Measurements from ENCODE around the gene TNKS2.
"Not testable (repeated sequence)": the region's sequence is repeated elsewhere in the genome, so short reads cannot be mapped to it uniquely, and the experiment has no call there.

The TNKS2 gene

DNA sequence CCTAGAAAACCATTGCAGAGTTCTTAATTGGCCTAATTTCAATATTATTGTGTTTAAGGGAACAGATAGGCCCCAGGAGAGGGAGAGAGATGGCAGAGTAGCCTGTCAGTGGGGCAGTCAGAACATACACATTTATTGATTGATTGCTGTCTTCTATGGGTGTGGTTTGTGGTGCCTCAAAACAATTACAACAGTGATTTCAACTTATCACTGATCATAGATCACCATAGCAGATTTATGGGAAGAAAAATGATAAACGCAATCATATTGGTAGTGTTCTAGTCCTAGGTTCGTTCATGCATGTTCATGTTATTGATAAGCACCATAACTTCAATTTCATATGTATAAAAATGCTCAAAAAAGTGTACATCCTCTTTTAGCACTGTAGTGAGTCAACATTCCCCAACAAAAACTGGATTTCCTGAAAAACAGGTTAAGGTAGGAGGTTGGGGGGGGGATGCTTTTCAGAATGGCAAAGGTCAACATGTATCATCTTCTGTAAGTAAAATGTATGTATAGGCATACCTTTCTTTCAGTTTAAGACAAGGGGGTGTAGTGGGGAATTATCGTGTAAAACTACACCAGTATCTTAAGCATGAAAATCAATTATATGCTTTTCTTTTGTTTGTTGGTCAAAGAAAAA is 1.1 kb upstream of the TNKS2 start:
- no peak for DNase-seq

DNA sequence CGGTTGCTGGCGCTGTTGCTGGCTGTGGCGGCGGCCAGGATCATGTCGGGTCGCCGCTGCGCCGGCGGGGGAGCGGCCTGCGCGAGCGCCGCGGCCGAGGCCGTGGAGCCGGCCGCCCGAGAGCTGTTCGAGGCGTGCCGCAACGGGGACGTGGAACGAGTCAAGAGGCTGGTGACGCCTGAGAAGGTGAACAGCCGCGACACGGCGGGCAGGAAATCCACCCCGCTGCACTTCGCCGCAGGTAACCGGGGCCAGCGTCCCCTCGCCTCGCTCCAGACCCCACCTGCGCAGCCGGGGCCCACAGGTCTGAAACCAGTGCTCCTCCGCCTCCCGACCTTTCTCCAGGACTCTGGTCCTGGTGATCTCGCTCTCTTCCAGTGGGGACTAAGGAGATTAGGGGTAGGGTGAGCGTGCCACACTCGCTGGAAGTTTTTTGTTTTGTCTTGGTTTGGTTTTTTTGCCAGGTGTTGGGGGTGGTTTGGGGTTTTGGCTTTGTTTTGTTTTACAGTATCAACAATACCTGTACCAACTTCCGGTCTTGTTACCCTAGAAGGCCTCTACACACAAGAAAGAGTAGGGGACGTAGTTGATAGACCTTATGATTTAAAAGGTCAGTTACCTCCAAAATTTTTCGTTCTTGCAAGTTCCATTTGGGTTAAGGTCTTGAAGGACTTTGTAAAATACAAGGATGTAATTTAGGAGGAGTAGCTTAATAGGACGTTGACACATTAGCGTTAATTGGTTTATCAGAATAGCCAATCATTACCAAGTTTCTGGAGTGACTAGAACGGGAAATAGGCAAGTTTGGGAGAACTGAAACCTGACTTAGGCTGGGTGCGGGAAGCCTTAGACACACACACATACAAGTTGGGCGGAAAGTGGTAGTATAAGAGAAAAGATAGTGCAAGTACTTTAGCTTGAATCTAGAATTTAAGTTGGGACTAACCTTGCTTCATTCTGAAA is 704 bp downstream of the TNKS2 start:
- DNase-seq: no peak

DNA sequence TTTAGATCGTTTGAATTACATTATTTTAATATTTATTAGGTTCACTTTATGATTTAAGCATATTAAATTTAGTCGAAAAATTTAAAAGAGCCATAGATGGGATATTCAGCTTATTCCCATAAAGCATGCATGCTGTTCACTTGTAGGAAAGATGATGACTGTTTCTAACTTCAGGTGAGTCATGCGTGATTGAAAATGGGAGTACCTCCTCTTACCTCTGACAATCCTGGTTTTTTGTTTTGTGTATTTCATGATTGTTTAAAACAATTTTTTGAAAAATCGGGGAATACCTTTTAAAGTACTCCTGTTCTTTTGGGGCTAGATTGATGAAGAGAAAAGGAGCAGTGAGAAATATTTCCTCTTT is 1.4 kb downstream of the TNKS2 start:
- DNase-seq: no peak

DNA sequence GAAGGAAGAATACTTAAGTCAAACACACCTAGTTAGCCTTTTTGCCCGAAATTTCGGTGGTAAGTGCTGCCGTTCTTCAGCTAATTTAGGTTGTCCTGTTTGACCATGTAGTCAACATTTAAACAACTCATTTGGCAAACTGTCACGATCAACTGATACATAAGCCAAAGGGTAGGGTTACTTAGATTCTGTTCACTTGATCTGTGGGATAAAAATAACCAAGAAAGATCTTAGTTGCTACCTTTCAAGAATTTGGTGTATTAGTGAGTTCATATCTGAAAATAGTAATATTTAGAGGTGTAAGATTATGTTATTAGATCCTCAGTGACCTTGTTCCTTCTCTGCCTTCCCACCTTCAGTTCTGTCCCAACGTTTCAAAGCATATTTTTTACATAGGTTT is 2.0 kb downstream of the TNKS2 start:
- no peak for DNase-seq

DNA sequence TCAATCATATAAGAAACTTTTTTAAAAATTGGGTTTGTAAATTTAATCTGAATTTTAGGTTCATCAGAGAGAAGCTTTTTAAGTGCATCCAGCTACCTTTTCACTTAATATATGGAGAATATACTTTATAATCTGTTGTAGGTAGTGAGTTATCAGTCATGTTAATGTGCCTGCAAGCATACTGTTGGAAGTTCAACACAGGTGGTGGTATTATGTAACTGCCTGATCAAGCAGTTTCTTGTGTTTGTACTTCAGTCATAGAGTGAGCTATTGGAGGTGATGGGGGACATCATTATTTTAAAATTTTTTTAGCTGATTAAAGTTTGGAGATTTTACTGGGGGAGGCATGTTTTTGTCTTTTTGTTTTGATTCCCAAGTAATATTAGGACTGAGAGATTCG is 2.5 kb downstream of the TNKS2 start:
- no peak for DNase-seq

DNA sequence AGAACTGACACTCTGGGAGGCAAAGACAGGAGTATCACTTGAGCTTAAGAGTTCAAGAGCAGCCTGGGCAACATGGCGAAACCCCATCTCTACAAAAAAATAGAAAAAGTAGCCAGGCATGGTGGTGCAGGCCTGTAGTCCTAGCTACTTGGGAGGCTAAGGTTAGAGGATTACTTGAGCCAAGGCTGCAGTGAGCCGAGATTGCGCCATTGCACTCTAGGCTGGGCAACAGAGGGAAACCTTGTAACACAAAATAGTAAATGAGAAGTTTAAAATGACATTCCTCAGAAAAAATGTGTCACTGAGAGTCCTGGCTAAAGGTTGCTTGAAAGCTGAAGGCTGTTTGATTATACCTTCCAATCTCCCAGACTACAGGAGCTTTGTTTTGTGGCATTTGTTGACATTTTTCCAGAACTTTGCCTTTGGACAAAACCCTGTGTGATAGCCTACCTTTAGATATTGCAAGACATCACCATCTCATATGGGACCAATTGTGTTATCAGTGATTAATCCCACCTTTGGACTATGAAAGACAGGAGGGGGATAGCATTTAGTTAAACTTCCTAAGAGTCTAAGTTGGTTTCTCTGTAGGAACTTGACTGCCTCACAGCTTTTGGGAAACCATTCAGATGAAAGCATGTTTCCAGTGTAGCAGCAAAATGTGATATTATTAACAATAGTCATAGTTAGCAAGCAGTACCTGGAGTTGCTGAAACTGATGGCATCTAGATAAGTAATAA is 5.3 kb downstream of the TNKS2 start:
- no peak for DNase-seq

DNA sequence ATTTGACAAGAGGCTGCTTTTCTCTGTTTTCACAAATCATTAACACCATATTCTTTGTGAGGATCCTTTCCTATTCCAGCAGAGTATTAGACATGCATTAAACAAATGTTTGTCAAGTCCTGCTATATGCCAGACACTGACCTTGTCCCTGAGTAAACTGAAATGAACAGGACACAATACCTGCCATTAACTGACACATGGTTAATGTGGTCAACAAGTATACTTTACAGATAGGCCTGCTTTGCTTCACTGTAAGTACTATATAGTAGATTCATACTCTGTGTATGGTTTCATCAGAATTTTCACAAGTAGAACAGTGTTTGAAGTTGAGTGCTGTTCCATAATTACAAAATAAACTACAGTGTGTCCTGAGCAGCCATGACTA is 5.9 kb downstream of the TNKS2 start:
- no peak for DNase-seq

DNA sequence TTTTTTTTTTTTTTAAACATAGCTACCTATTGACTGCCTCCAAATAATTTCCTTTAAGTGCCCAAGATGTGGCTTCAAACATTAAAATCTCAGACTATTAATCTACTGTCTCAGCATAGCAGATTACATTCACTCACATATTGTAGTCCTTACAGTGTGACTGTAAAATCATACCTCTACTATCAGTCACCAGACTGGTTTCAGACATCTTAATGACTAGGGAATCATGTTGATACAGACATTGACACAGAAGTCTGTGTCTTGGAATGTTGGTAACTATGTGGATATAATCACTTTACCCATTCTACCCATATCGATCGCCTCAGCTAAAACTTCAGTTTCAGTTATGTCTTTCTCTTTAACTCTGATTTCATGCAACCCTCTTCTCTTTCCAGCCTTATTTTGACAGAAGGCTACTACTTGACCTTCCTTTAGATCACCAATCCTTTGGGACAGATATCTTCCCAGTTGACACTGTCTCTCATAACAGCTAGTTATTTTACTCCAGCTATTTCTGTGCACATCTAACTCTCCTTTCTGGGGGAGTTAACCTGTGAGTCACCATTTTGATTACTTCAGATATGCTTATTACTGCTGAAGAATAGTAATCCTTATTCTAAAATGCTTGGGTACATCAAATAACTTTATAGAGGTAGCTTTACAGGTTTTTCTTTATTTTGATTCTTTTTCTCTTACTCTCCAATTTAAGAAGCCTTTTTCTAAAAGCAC is 7.0 kb downstream of the TNKS2 start:
- no peak for DNase-seq

DNA sequence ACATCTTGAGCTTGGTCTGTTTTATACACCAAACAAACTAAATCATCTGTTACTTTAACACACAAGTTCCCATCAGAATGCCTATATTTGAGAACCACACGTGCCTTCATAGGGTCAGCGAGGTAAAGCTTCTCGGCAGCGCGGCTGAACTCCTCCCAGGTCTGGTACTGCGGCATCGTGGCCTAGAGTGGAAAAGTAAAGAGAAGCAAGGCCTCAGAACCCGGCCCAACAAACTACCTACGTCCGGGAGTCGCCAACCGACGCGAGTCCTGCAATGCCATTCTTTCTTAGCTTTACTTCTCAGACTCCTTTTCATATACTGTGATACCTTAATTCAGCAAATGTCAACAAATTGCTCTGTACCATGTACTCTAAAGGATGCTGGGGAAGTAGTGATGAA is 9.0 kb downstream of the TNKS2 start:
- DNase-seq: not testable (repeated sequence)

DNA sequence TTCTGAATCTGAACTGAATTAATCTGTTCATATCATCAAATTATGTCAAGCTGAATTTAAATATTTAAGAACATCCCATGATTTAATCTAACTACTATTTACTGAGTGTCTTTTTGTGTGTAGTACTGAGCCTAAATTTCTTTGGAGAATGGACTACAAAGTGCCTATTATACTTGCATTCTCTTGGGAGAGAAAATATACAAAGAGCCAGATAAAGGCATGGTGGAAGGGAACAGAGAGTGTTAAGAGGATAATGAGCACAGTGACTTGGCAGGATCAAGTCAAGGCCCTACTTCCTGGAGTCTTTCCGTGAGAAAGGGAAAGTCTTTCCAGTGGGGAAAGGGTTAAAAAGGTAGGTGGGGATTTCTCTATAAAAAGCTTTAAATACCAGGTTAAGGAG is 15.0 kb downstream of the TNKS2 start:
- no peak for DNase-seq

DNA sequence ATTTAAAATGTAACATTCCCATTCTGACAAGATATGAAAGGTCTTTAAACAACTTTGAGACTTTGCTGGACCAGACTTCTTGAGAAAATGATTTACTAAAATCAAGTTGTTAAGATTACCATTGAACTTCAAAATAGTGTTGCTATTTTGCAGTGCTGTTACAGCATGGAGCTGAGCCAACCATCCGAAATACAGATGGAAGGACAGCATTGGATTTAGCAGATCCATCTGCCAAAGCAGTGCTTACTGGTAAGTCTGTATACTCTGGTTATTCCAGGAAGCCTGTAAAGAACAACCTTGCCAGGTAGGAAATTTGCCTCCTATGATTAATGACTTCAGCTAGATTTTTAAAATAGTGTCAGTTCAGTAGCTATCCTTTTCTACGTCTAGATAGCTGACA is 18.8 kb downstream of the TNKS2 start:
- DNase-seq: no peak

DNA sequence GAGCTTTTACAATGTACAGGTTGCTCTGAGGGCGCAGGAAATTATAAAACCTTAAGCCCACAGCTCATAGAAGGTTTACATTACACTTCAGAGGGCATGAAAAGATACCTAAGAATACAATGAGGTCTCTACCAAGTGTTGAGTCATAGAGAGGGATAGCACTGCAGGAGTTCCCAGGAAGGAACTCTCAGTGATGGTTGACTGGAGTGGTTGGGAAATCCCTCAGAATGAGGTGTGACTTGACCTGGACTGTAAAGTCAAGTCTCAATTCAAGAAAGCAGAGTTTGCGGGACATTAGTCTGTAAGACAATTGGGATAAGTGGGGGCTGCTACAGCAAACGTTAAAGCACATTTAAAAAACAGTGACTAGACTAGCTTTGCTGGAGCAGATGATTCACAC is 21.9 kb downstream of the TNKS2 start:
- DNase-seq: no peak

DNA sequence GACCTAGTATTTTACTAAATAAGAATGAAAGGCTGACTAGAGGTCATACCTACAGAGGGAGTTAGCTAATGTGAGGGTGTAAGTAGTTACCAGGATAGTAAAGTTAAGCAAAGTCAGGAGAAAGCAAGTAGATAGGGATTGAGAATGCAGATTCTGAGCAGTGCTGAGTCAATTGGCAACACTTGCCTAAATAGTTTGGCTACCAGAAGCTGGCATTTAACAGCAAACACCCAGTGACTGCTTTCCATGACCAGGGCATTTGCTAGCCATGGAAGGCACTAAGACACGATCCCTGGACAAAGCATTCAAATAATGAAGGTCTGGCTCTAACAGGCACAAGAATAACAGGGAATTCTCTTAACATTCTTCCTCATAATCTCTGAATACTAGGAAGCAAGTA is 25.9 kb downstream of the TNKS2 start:
- DNase-seq: no peak

DNA sequence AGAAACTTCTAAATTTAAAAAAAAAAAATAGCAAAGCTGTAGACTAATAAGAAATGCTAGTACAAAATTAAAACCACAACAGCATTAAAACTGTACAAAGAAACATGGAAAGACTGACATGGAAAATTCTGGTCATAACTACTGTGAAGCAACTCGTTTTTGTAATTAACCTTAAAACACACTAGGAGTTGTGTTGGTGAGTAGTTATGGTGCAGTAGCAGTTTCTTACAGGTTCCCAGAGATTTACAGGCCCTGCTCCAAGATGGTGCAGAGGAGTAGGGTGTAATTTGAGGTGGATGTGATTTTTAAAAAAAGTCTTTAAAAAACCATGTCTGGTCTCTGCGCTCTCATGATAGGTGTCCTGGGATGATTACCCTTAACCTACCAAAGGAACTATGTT is 31.0 kb downstream of the TNKS2 start:
- DNase-seq: no peak

DNA sequence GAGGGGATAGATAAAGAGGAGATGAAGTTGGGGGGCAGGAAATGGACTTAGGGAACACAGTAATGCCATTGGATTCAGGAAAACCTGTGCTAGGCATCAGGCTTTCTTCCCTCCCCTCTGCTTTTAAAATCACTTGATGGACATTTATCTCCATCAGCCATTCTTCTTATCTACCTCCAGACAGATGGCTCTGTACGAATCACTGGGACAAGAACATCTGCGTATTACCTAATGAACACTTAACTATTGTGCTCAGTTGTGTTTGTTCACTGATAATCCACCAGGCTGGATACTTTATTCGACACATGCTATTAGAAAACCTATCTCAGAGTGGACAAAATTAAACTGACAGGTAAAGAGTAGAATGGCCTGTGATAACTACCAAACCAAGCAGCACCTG is 40.0 kb downstream of the TNKS2 start:
- no peak for DNase-seq

DNA sequence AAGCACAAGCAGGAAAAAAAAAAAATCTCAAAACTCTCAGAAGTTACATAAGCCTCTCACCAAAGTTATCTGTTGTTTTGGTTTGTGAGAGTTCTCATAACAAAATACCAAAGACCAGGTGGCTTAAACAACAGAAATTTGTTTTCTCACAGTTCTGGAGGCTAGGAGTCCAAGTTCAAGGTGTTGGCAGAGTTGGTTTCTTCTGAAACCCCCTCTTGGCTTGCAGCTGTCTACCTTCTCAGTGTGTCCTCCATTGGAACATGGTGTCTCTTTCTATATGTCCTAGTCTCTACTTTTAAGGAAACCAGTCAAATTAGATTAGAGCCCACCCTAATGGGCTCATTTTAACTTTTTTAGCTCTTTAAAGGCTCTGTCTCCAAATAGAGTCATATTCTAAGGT is 44.9 kb downstream of the TNKS2 start:
- DNase-seq: no peak

DNA sequence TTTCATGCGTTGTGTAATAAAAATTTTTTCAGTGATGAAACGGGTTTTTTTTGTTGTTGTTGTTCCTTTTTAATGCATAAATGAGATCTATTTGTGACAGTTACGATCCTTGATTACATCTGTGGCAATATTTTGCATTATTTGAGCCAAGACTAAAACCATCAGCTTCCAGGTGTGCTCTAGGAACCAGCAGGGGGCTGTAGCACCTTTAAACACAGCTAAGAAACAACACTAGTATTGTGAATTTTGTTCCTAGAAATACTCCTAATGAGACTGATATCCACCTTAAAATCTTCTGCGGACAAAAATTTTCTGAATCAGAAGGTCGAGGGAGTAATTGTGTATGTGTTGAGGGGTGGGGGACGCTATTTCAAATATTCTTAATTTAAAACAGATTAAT is 58.4 kb downstream of the TNKS2 start:
- DNase-seq: no peak

DNA sequence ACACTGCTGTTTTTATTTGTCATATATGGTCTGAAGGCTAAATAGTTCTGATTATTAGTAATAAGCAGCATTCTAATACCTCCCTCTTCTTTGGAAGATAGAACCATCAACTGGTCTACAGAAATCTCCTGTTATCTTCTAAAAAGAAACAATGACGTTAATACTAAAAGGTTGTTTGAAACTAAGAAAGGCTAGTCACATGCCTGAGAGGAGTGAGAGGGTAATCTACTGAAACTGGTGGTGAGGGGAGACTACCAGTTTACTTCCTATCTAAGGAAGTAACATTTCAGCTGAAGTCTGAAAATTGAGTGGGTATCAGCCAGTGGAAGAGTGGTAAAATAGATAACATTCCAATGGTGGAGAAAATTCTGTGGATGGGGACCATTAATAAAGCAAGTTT is 62.7 kb downstream of the TNKS2 start:
- no peak for DNase-seq

DNA sequence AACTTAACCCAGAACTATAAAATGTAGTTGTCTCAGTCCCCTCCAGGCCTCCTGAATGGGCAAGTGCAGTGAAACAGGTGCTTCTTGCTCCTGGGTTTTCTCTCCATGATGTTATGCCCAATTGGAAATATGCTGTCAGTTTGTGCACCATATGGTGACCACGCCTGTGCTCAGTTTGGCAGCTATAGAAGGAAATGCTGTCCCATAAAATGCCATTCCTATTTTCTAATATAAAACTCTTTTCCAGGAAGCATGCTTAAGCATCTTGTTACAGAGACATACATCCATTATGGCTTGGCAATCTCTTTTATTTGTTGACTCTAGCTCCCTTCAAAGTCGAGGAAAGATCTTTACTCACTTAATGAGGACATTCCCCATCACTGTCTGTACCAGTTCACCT is 65.9 kb downstream of the TNKS2 start:
- no peak for DNase-seq

DNA sequence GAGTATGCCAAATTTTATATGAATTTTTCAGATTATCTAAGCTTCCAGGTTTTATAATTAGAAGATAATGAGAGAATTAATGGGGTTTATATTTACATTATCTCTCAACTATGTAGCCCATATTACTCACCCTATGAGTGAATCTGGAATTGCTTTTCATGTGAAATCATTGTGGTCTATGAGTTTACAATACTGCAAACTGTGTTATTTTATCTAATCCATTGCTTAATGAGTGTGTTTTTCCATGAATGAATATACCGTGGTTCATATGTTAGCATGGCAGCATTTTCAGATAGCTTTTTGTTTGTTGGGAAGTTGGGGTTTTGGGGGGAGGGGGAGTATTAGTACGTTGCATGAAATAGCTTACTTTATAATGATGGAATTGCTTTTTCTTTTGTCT is 66.5 kb downstream of the TNKS2 start:
- no peak for DNase-seq

DNA sequence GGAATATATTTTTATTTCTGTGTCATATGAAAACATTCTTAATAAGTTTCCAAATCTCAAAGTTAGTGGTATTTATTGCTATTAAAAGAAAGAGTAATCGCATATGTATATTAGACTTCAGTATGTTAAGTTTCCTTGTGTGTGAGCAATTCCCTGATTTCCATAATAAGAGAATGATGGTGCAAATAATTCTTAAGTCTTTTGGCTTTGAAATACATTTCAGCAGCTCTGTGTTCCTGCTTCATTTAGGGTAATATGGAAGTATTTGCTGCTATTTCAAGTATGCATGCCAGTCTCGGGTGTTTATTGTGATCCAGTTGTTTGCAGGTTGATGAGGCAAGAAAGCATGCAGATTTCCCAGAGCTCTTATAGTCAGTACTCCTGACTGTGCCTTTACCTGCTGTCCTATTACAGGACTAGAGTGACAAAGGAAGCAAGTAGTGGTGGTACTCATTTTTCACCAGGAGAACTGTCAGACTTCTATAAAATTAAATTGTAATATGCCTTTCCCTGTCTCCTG is 67.4 kb downstream of the TNKS2 start:
- no peak for DNase-seq

DNA sequence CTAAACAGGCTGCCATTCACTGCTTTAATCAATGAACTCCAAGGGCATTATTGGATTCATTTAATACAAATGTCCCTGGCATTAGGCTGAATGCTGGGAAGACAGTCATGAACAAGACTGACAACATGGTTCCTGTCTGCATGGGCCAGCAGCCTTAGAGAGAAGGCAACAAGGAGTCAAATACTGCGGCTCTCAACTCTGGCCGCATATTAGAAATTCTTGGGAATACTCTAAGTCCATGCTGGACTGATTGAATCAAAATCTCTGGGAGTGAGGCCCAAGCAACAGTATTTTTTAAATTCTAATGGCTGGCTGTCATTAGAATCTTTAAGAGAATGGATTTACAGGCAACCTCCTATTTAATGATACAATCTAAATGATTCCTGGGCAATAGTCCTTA is 76.9 kb downstream of the TNKS2 start:
- no peak for DNase-seq

DNA sequence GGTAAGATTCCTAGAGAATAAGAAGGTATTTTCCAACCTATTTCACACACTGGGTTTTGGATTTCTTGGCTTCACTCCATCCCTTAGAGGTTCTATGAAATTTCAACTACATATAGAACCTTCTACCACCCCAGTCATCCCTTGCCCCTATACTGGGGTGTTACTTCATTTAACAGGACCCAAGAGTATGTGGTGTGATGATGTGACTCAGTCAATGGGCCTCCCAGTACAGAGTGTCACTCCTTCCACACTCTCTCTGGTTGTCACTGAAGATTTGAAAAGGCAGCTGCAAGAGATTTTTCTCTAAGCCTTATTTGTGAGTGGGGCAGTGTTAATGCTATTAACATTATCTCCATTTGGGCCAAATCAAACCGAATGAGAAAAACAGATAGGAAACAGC is 77.6 kb downstream of the TNKS2 start:
- DNase-seq: no peak
